Activated CD8-positive, alpha-beta memory T cell treated with anti-CD3 and anti-CD28 coated beads, Interleukin-2, amount 50 U/mL, for 4 hours (primary cell): ENCODE measurements around the gene AKR1D1.
"Not testable (repeated sequence)": the region's sequence is repeated elsewhere in the genome, so short reads cannot be mapped to it uniquely, and the experiment has no call there.

ENCODE experiments used
- DNase-seq: peaks from one replicate; pipeline ENCODE4 v3.0.0-alpha.2; 2020

Gene AKR1D1

DNA sequence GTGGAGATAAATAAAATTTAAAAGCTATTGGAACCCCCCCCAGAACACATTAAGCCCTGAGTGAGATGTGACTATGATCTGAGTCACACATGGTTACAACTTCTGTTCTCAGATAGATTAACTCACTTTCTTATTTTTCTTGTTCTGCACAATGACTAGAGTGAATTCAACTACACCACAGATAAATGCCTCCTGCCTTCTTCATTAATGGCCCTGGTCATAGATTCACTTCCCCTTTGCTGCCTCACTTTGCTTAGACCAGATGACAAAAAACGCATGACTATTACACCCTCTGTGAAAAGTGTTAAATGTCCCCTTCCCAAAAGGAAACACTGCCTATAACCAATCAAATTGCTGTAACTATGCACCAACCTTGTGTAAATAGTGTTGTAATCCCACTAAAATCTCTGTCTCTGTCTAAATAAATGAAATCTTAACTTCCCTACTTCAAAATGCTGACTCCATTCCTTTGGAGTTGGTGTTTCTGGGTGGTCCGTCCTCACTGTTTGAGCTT lies 49.4 kb downstream of the AKR1D1 start:
- DNase-seq: no peak

DNA sequence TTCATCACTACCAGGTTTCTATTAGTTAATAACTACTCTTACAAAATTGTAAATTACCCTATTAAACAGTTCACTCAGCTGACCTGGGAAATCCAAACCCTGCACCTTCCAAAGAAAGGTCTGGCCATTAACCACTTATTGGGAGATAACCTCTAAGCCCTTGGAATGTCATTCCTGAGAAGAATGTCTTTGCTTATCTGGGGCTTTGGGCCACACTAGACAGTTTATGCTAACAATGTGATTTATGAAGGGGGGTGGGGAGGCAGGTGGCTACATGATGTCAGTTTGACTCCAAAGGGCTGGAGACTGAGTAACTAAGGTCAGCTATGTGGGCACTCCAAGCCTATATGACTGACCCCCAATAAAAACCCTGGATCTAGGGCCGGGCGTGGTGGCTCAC lies 50.7 kb downstream of the AKR1D1 start:
- no peak for DNase-seq

- DNase-seq: no peak
These were observed 51.7 kb downstream of the AKR1D1 start for GRCh38 chr7:138127996-138128395.

GRCh38 chr7:138129551-138130165 lies 53.4 kb downstream of the AKR1D1 start:
- DNase-seq: no peak

DNA sequence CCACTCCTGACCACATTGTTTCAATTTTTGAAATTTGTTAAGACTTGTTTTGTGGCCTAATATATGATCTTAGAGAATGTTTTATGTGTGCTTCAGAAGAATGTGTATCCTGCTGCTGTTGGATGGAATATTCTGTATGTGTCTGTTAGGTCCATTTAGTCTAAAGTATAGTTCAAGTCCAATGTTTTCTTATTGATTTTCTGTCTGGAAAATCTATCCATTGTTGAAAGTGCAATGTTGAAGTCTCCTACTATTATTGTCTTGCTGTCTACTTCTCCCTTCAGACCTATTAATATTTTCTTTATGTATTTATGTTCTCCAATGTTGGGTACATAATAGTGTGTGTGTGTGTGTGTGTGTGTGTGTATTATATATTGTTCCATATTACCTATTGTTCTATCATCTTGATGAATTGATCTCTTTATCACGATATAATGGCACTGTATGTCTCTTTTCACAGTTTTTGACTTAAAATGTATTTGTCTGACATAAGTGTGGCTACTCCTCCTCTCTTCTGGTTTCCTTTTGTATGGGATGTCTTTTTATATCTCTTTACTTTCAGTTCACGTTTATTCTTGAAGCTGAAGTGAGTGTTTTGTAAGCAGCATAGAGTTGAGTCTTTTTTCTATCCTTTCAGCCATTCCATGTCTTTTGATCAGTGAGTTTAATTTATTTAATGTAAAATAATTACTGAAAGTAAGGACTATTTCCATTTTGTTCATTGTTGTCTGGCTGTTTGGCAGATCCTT lies 61.3 kb downstream of the AKR1D1 start:
- DNase-seq: no peak

- DNase-seq: no peak
These were observed 62.0 kb downstream of the AKR1D1 start for GRCh38 chr7:138138244-138138643.

DNA sequence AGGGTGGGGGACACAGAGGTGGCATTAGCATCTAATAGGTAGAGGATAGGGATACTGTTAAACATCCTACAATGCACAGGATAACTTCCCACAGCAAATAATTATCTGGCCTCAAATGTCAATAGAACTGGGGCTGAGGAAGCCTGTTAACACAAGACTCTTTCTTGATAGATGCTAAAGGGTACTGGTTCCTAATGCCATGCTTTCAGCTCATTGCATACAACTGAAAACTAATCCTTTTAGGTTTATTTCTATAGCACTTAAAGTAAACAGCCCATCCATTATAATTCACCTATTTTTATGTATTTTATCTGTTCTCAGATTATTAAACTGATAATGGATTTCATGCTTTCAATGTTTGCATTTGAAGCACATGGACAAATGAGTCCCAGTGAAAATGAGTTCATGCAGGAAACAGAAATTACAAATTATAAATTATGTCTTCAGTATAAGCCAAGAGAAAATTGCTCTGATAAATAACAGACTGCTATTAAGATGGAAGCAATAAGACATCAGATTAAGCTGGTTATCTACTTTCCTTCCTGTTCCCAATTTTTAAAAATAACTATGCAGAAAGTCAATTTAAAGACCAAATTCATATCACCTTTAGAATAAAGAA lies 66.4 kb downstream of the AKR1D1 start:
- no peak for DNase-seq

GRCh38 chr7:138144958-138145357 lies 68.7 kb downstream of the AKR1D1 start:
- DNase-seq: no peak

- DNase-seq: not testable (repeated sequence)
These were observed 70.0 kb downstream of the AKR1D1 start for GRCh38 chr7:138146221-138146620.

DNA sequence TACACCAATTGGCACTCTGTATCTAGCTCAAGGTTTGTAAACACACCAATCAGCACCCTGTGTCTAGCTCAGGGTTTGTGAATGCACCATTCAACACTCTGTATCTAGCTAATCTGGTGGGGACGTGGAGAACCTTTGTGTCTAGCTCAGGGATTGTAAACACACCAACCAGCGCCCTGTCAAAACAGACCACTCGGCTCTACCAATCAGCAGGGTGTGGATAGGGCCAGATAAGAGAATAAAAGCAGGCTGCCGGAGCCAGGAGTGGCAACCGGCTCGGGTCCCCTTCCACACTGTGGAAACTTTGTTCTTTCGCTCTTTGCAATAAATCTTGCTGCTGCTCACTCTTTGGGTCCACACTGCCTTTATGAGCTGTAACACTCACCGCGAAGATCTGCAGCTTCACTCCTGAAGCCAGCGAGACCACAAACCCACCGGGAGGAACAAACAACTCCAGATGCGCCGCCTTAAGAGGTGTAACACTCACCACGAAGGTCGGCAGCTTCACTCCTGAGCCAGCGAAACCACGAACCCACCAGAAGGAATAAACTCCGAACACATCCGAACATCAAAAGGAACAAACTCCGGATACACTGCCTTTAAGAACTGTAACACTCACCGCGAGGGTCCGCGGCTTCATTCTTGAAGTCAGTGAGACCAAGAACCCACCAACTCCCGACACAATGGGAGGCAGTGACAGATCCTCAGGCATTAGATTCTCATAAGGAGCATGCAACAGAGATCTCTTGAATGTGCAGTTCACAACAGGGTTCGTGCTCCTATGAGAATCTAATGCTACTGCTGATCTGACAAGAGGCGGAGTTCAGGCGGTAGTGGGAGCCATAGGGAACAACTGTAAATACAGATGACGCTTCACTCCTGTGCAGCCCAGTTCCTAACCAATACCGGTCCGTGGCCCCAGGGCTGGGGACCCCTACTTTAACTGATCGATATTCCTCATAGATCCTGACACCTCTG lies 70.8 kb downstream of the AKR1D1 start:
- not testable (repeated sequence) for DNase-seq

DNA sequence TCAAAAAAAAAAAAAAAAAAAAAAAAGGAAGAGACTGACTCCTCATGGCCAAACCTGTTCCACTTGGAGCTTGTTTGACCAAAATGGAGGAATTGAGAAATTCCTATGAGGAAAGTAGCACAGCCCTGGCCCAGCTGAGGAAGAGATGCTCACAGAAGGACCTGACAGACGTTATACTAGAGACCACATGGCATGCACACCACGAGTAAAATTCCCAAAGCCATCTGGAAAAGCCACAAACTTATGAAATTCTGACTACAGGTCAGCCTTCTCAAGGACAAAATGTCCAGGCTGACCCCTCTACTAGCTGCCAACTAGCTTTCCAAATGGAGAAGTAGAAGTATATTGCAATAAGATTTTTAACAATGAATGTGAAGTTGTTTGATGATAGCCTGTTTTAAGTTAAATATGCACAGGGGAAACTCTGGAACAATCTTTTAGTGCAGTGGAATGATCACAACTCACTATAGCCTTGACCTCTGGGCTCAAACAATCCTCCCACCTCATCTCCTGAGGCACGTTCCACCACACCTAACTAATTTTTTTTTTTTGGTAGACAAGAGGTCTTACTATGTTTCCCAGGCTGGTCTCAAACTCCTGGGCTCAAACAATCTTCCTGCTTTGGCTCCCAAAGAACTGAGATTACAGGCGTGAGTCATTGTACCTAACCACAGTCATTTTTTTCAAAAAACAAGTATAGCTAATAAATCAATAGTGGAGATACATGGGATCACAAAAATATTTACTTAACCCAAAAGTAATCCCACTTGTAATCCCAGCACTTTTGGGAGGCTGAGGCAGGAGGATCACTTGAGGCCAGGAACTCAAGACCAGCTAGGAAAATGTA lies 75.7 kb downstream of the AKR1D1 start:
- no peak for DNase-seq

DNA sequence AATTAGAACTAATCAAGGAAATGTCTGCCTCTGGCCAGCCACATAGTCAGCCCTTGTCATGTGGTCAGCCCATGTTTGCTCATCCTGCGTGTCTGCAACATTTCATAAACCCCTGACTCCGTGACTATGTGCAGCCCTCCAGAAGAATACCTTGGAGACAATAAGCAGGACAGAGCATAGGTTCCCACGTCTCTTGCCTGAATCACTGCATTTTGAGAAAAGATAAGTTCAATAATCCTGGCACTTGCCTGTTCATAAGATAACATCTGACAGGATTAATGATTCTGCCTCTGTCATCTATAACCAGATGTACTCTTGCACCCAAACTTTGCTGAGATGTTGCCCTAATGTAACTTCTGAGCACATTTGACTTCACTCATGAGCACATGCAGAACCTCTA lies 78.4 kb downstream of the AKR1D1 start:
- no peak for DNase-seq

DNA sequence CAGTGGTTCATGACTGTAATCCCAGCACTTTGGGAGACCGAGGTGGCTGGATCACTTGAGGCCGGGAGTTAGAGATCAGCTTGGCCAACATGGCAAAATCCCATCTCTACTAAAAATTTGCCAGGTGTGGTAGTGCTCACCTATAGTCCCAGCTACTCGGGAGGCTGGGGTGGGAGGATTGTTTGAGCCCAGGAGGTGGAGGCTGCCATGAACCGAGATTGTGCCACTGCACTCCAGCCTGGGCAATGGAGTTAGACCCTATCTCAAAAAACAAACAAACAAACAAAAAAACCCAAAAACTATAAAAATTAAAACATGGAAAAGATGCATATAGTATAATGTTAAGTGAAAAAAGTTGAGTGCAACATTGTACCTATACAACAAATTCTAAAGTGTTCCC lies 81.4 kb downstream of the AKR1D1 start:
- no peak for DNase-seq

- no peak for DNase-seq
These were observed 82.7 kb downstream of the AKR1D1 start for GRCh38 chr7:138158739-138159528.

GRCh38 chr7:138161600-138162081 lies 85.4 kb downstream of the AKR1D1 start:
- DNase-seq: peak; percentile 69

GRCh38 chr7:138162236-138162635 lies 86.0 kb downstream of the AKR1D1 start:
- DNase-seq: no peak

DNA sequence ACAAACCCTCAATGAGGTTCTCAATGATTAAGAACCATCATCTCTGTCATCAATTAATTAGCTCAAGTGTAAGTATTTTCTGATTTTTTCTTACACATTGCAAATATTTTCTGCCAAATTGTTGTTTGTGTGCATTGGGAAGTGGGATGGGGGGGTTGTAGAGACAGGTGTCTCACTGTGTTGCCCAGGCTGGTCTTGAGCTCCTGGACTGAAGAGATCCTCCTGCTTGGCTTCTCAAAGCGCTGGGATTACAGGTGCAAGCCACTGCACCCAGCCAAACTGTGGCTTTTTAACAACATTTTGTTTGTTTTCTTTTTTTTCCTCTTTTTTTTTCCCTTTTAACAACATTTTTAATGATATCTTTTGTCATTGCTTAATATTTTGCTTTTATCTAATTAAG lies 87.5 kb downstream of the AKR1D1 start:
- DNase-seq: no peak

- DNase-seq: no peak
These were observed 88.5 kb downstream of the AKR1D1 start for GRCh38 chr7:138164804-138165203.

GRCh38 chr7:138166681-138167080 lies 90.4 kb downstream of the AKR1D1 start:
- DNase-seq: no peak

DNA sequence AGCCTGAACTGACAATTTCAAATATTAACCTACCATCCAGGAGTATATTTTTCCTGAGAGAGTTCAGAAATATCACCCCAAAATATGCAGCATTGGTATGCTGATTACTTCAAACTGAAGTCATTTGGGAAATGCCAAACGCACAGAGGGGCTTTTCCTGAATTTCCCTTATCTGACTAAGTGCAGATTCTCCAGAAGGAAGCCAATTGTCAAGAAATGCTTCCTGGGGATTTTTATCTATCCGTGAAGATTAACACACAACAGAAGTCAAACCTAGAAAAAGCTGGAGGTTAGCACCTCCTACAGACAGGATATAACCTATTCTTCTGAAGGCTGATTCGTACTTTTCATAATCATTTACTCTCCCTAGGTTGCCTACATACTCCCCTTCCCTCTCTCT lies 91.0 kb downstream of the AKR1D1 start:
- DNase-seq: no peak

DNA sequence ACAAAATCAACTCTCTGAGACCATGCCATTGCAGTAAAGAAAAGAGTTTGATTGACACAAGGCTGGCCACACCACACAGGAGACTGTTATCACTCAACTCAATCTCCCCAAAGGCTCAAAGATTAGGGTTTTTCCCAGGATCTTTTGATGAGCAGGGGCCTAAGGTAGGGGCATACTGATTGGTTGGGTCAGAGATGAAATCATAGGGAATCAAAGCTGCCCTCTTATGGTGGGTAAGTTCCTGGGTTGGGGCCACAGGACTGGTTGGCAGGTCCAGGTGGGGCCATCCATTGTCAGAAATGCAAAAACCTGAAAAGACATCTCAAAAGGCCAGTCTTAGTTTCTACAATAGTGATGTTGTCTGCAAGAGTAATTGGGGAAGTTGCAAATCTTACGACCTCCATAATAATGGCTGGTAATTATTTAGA lies 91.6 kb downstream of the AKR1D1 start:
- no peak for DNase-seq
